ENCODE measurements around the gene COL19A1.

DNA sequence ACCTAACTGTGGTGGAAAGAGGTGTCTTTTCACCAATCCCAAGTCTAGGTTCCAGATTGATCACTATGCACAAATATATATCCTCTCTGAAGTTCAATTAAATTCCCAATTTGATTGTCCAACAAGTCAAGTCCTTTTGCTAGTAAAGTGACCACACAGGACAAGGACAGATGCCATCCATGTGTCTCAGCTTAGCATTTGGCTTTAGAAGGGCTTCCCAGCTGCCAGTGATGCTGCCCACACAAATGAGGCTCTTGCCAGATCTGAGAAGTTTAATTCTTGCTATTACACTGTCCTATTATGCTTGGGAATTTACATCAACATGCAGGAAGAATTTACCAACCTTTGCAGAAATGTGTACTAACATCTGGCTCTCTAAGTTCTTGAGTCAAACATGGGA is 328.1 kb downstream of the COL19A1 start:
- TF ChIP-seq MAX (IDR thresholded peaks at IDR 0.05; ENCODE audit: low read depth) (no peak), JUND (IDR thresholded peaks at IDR 0.05) (no peak), RFX5 (IDR thresholded peaks at IDR 0.05; ENCODE audit: low read length) (no peak), EP300 (IDR thresholded peaks at IDR 0.05; ENCODE audit: borderline replicate concordance in 1 of 2, low read depth in 1 of 2, low read length in 1 of 2) (no peak), SIN3A (IDR thresholded peaks at IDR 0.05; ENCODE audit: borderline replicate concordance, low read depth, low read length) (no peak), CTCF (IDR thresholded peaks at IDR 0.05) (no peak), USF1 (IDR thresholded peaks at IDR 0.05; ENCODE audit: borderline replicate concordance, low read depth) (no peak), TAF1 (IDR thresholded peaks at IDR 0.05; ENCODE audit: borderline replicate concordance, low read depth, low read length) (no peak), POLR2AphosphoS5 (IDR thresholded peaks at IDR 0.05; ENCODE audit: low read depth, low read length) (no peak)

All from SK-N-SH (cell line).